Measurements from ENCODE around the gene APIP. TPM values are rescaled to one million over a fixed set of nuclear protein-coding genes. Genes with fewer than 3 reads are reported as not detected.

The APIP gene
- total and polyA plus RNA-seq, 7 donors = 33.0 to 68.5 (median 43.9) TPM

- no peak for DNase-seq
- TF ChIP-seq, protein P1, sequence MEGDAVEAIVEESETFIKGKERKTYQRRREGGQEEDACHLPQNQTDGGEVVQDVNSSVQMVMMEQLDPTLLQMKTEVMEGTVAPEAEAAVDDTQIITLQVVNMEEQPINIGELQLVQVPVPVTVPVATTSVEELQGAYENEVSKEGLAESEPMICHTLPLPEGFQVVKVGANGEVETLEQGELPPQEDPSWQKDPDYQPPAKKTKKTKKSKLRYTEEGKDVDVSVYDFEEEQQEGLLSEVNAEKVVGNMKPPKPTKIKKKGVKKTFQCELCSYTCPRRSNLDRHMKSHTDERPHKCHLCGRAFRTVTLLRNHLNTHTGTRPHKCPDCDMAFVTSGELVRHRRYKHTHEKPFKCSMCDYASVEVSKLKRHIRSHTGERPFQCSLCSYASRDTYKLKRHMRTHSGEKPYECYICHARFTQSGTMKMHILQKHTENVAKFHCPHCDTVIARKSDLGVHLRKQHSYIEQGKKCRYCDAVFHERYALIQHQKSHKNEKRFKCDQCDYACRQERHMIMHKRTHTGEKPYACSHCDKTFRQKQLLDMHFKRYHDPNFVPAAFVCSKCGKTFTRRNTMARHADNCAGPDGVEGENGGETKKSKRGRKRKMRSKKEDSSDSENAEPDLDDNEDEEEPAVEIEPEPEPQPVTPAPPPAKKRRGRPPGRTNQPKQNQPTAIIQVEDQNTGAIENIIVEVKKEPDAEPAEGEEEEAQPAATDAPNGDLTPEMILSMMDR (IDR thresholded peaks at IDR 0.05) = no peak
- no peak for TF ChIP-seq POLR2AphosphoS5 (IDR thresholded peaks at IDR 0.05)
- no peak for TF ChIP-seq POLR2A (IDR thresholded peaks at IDR 0.05)
Measured at GRCh38 chr11:34833602-34834001, 82.6 kb downstream of the APIP start.

More at GRCh38 chr11:34833602-34834001, 82.6 kb downstream of the APIP start:
- Histone ChIP-seq H3K27me3 (no peaks in the 10 kb centered on the region), H3K27ac (no peak overlapping the region), H3K9me3 (no peaks in the 10 kb centered on the region), H3K36me3 (no peaks in the 10 kb centered on the region), H3K4me3 (no peak overlapping the region), H3K4me1 (no peaks in the 10 kb centered on the region)
- intact Hi-C loops (cut with DNase I) = no loop called here

Small RNA genes lying within 50 kb of the gene (small RNA-seq; reads per million reads assigned to genes)
- gene MIR1343 = 0 to 0.22 (median 0.06) reads per million in 3 donors

Other genes with a start within 250 kb of the APIP start
- gene PDHX, start 239 bp upstream of the APIP start, total RNA-seq = 10 to 100 TPM; 27.7 to 32.8 (median 31.0) TPM
- 10 to 100 TPM; 22.2 to 41.4 (median 26.3) TPM for gene PDHX, start 239 bp upstream of the APIP start, polyA plus RNA-seq
- 100 to 1,000 TPM in 2 of 4 donors, 10 to 100 TPM in 2; 74.2 to 228 (median 119) TPM for gene CD44, start 222.8 kb upstream of the APIP start, total RNA-seq
- gene CD44, start 222.8 kb upstream of the APIP start, polyA plus RNA-seq = 100 to 1,000 TPM in 1 of 3 donors, 10 to 100 TPM in 2; 28.4 to 154 (median 37.8) TPM

Data from sigmoid colon (tissue), 7 donors.